Urinary bladder (tissue), 4 donors: ENCODE measurements around the gene PPBP. TPM values are rescaled to one million over a fixed set of nuclear protein-coding genes. Genes with fewer than 3 reads are reported as not detected.
A peak's percentile ranks its signal among the peaks of the same experiment; 100 is the strongest.

Experiments used
- DNase-seq: peaks from one replicate; pipeline ENCODE4 v3.0.0-alpha.2; 2015; ENCODE audit errors: extremely low spot score
- H3K27ac ChIP-seq: one replicate; pipeline ENCODE4 v1.5.1; 2013; ENCODE audit warnings: low read depth, mild to moderate bottlenecking, moderate library complexity
- H3K36me3 ChIP-seq: one replicate; pipeline ENCODE4 v1.6.1; 2013; ENCODE audit warnings: mild to moderate bottlenecking, moderate library complexity; ENCODE audit not compliant: insufficient read depth
- H3K4me1 ChIP-seq: one replicate; pipeline ENCODE4 v1.6.1; 2013; ENCODE audit warnings: mild to moderate bottlenecking, moderate library complexity; ENCODE audit not compliant: insufficient read depth
- H3K4me3 ChIP-seq: one replicate; pipeline ENCODE4 v1.5.1; 2013; ENCODE audit warnings: low read depth, low read length
- WGBS: extraction: QIAGEN DNeasy Blood & Tissue Kit; methylation state at CpG from one replicate; pipeline ENCODE4 v1.1.7; 2013; 5-methylcytosine and 5-hydroxymethylcytosine counted together
- polyA plus RNA-seq: library from polyadenylated mRNA; stranded (reverse); fragments of 200-250 nt; gene quantifications from one replicate; pipeline ENCODE4 v1.2.3, GENCODE V29; 2013
- total RNA-seq: library from RNA; depleted of rRNA; stranded (reverse); fragments of >200 nt; gene quantifications from one replicate; pipeline ENCODE4 v1.2.3, GENCODE V29; 2014
- donor health status: healthy with polysubstance abuse.
- donor health status: healthy.

PPBP gene, protein sequence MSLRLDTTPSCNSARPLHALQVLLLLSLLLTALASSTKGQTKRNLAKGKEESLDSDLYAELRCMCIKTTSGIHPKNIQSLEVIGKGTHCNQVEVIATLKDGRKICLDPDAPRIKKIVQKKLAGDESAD
- total RNA-seq = 6.5 TPM
- polyA plus RNA-seq = 0.18 TPM

DNA sequence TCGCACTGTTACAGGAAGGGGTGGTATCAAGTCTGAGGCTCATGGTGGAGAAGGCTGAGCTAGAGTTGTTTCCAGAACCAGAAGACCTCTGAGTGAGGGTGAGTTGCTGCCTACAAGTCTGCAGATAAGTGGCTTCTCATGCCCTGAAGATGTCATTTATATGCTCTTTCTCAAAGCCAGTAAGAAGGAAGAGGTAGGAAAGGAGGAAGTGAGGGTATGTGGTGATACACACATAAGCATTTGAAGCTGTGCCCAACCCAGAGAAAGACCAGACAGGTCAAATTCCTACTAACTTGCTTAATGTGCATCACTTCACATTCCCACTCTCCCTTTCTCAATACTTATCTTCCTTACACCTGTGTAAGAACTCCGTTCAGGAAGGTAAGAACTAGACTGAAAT, at the start of gene PPBP:
PPBP (minus strand) TSS at position 130 of the 400 bp plus-strand sequence; CDS start at position 43, 87 bp downstream.
- Histone ChIP-seq H3K27ac (no peak within 1 kb of the TSS), H3K4me3 (no peak within 1 kb of the TSS), H3K36me3 (no peaks in the 10 kb centered on the region), H3K4me1 (no peaks in the 10 kb centered on the region)
- 90% methylated on average over 2 of the region's 2 CpGs for WGBS
- no peak for DNase-seq

GRCh38 chr4:74037076-74037955, 49.3 kb upstream of the PPBP start:
- DNase-seq = no peak
- H3K4me3 ChIP-seq = peak overlapping the region; percentile 7
- H3K27ac ChIP-seq = no peak overlapping the region
- WGBS = 64% methylated on average over 4 of the region's 4 CpGs
- no peaks in the 10 kb centered on the region for H3K36me3 ChIP-seq
- no peaks in the 10 kb centered on the region for H3K4me1 ChIP-seq

GRCh38 chr4:74033739-74034138, 45.7 kb upstream of the PPBP start:
- DNase-seq = no peak
- no peak overlapping the region for H3K4me3 ChIP-seq
- H3K4me1 ChIP-seq = no peaks in the 10 kb centered on the region
- no peaks in the 10 kb centered on the region for H3K36me3 ChIP-seq
- H3K27ac ChIP-seq = no peak overlapping the region

DNA sequence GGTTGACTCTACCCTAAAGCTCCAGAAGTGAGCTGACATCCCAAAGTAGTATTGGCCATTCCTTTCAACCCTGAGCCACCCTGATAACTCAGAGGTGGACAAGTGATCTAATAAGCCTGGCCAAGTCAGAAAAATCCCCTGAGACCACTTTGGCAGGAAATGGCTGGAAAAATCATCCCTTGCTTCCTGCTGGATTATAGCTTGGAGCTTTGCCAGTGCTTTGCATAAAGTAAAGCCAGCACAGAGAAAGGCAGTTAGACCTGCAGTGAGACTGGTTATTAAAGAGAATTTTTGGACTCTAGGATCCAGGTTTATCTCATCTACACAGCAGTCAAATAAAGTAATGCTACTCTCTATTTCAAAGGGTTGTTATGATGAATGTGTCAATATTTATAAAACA, 44.1 kb upstream of the PPBP start:
- H3K36me3 ChIP-seq = no peaks in the 10 kb centered on the region
- no peaks in the 10 kb centered on the region for H3K4me1 ChIP-seq
- no peak overlapping the region for H3K4me3 ChIP-seq
- H3K27ac ChIP-seq = no peak overlapping the region
- DNase-seq = no peak

- DNase-seq = no peak
- no peak overlapping the region for H3K4me3 ChIP-seq
- H3K36me3 ChIP-seq = no peaks in the 10 kb centered on the region
- H3K27ac ChIP-seq = no peak overlapping the region
- H3K4me1 ChIP-seq = no peaks in the 10 kb centered on the region
These were observed 43.6 kb upstream of the PPBP start for GRCh38 chr4:74031576-74031975.

DNA sequence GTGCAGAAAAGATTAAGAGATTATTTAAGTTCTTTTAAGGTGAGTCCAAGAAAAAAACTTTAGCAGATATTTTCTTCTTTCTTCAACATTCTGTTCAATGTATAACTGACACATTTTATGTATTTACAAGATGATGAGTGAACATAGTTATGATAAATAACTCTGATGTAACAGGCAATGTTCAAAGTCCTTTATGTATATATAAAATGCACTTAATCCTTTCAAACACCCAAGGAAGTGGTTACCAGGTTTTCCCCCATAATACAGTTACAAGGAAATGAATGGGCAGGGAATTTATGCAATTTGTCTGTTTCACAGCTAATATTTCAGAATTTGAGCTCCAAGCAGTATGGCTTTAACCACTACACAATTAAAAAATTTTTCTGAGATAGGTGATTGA, 42.3 kb upstream of the PPBP start:
- Histone ChIP-seq H3K27ac (no peak overlapping the region), H3K4me3 (no peak overlapping the region), H3K4me1 (no peaks in the 10 kb centered on the region), H3K36me3 (no peaks in the 10 kb centered on the region)
- DNase-seq = no peak

DNA sequence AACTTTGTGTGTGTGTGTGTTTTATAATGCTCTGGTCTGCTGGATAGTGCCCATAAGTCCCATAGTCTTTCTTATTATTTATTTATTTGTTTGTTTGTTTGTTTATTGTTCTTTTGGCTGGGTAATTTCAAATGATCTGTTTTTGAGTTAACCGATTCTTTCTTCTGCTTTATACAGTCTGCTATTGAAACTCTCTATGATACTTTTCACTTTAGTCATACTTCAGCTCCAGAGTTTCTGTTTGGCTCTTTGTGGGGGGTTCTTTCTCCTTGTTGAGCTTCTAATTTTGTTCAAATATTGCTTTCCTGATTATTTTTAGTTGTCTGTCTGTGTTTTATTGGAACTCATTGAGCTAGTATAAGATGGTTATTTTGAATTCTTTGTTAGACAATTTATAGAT, 40.5 kb upstream of the PPBP start:
- no peaks in the 10 kb centered on the region for H3K36me3 ChIP-seq
- 45% methylated on average over 1 of the region's 1 CpG for WGBS
- H3K4me3 ChIP-seq = no peak overlapping the region
- no peaks in the 10 kb centered on the region for H3K4me1 ChIP-seq
- no peak overlapping the region for H3K27ac ChIP-seq
- no peak for DNase-seq

- DNase-seq = no peak
- Histone ChIP-seq H3K4me1 (no peaks in the 10 kb centered on the region), H3K36me3 (no peaks in the 10 kb centered on the region), H3K4me3 (no peak overlapping the region), H3K27ac (no peak overlapping the region)
- 87% methylated on average over 2 of the region's 2 CpGs for WGBS
These were observed 35.7 kb upstream of the PPBP start for GRCh38 chr4:74023709-74024108.

GRCh38 chr4:74021601-74022000, 33.6 kb upstream of the PPBP start:
- DNase-seq = no peak
- Histone ChIP-seq H3K4me3 (no peak overlapping the region), H3K4me1 (no peaks in the 10 kb centered on the region), H3K36me3 (no peaks in the 10 kb centered on the region), H3K27ac (no peak overlapping the region)
- 62% methylated on average over 2 of the region's 2 CpGs for WGBS

DNA sequence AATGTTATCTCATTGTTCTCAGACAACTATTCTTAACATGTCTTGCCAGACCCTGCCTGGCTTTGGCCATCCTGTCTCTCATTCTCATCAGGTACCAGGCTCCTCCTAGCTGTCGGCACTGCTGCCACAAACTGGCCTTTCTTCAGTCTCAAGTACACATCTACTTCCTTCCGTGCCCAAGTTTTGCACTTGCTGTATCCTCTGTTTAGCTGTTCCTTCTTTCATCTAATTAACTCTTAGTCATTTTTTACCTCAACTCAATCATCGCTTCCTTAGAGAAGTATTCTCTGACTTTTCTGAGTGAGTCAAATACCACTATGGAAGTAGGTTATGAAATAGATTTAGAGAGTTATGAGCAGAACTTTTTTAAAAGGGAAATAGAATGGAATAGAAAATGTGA, 30.8 kb upstream of the PPBP start:
- H3K36me3 ChIP-seq = no peaks in the 10 kb centered on the region
- no peak for DNase-seq
- WGBS = 74% methylated on average over 3 of the region's 3 CpGs
- H3K27ac ChIP-seq = no peak overlapping the region
- no peak overlapping the region for H3K4me3 ChIP-seq
- H3K4me1 ChIP-seq = no peaks in the 10 kb centered on the region

GRCh38 chr4:74018116-74018515, 30.1 kb upstream of the PPBP start:
- H3K4me3 ChIP-seq = no peak overlapping the region
- no peaks in the 10 kb centered on the region for H3K36me3 ChIP-seq
- DNase-seq = no peak
- H3K4me1 ChIP-seq = no peaks in the 10 kb centered on the region
- no peak overlapping the region for H3K27ac ChIP-seq

DNA sequence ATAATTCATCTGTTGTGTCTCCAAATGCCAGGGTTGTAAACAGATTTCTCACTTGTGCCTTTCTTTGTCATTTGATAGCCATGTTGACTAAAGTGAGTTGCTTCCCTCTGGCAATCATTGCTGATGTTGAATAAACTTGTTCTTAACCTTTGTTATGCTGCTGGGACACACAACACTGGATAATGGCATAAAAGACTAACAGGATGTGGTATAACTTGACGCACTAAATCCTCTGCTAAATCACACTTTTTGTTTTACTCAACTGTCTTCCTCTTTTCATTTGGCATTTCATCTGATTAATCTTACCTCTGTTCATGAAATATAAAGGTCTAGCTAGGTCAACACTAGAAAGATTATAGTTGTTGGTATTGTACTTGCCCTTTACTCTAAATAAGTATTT, 28.1 kb upstream of the PPBP start:
- H3K4me1 ChIP-seq = no peaks in the 10 kb centered on the region
- H3K27ac ChIP-seq = no peak overlapping the region
- no peaks in the 10 kb centered on the region for H3K36me3 ChIP-seq
- no peak for DNase-seq
- no peak overlapping the region for H3K4me3 ChIP-seq
- 20% methylated on average over 1 of the region's 1 CpG for WGBS

GRCh38 chr4:74015126-74015780, 27.3 kb upstream of the PPBP start:
- DNase-seq = no peak
- 85% methylated on average over 3 of the region's 3 CpGs for WGBS
- Histone ChIP-seq H3K4me1 (no peaks in the 10 kb centered on the region), H3K4me3 (no peak overlapping the region), H3K36me3 (no peaks in the 10 kb centered on the region), H3K27ac (no peak overlapping the region)

- DNase-seq = no peak
- 21% methylated on average over 1 of the region's 1 CpG for WGBS
These were observed 26.3 kb upstream of the PPBP start for GRCh38 chr4:74014332-74014731.

More at GRCh38 chr4:74014332-74014731, 26.3 kb upstream of the PPBP start:
- Histone ChIP-seq H3K4me3 (no peak overlapping the region), H3K27ac (no peak overlapping the region), H3K36me3 (no peaks in the 10 kb centered on the region), H3K4me1 (no peaks in the 10 kb centered on the region)
